Measurements from ENCODE around the gene REEP2. TPM values are rescaled to one million over a fixed set of nuclear protein-coding genes. Genes with fewer than 3 reads are reported as not detected.

The REEP2 gene
- total RNA-seq, 1 experiment from 2014 or later, result 49.0 TPM

DNA sequence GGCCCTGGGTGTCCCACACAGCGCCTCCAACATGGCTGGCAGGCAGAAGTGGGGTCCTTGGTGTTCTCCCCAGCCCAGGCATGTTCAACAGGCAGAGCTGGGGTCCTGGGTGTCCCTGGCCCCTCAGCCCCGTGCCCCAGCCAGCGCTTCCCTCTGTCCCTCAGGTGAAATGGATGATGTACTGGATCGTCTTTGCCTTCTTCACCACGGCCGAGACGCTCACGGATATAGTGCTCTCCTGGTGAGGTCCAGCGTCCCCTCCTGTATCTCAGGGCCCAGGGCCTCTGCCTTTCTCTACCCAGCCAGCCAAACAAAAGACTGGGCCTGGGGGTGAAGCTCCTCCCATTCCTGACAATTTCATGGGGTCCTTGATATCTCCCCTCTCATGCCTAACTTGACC lies 2.4 kb downstream of the REEP2 start:
- Histone ChIP-seq H3K4me1 (ENCODE audit: insufficient read depth, low read length) (peaks cover 4% of the 10 kb centered on the region; the same call in 1 of the 2 replicates), H2BK15ac (ENCODE audit: low read depth, low read length) (no peak overlapping the region), H2AFZ (ENCODE audit: low read length) (no peak overlapping the region), H2AK5ac (ENCODE audit: insufficient read length, low read length) (no peak overlapping the region), H3K4ac (ENCODE audit: low read depth, low read length) (no peak overlapping the region), H2BK5ac (ENCODE audit: insufficient read length, low read length) (no peak overlapping the region), H3K4me2 (ENCODE audit: insufficient read depth, insufficient read length, low read length) (no peak overlapping the region), H3T11ph (ENCODE audit: low read length) (no peak overlapping the region), H3K23me2 (ENCODE audit: insufficient read length, low read depth, low read length, poor library complexity, severe bottlenecking) (peaks cover 5% of the 10 kb centered on the region), H3K27me3 (ENCODE audit: insufficient read depth, low read length) (no peaks in the 10 kb centered on the region), H3K56ac (ENCODE audit: insufficient read length, low read depth, low read length) (no peak overlapping the region), H3K27ac (ENCODE audit: insufficient read length, low read depth, low read length) (no peak overlapping the region), H2BK120ac (ENCODE audit: low read depth, low read length, poor library complexity, severe bottlenecking) (no peak overlapping the region), H2BK12ac (ENCODE audit: insufficient read length, low read depth, low read length) (no peak overlapping the region), H3K14ac (ENCODE audit: insufficient read depth, low read length) (no peak overlapping the region), H4K5ac (ENCODE audit: insufficient read length, low read depth, low read length) (no peak overlapping the region), H3K79me1 (ENCODE audit: insufficient read depth, low read depth, low read length, poor library complexity, severe bottlenecking) (no peaks in the 10 kb centered on the region), H4K91ac (ENCODE audit: insufficient read length, low read depth, low read length) (no peak overlapping the region), H3K9me3 (ENCODE audit: control insufficient read depth, low read depth, low read length) (no peaks in the 10 kb centered on the region), H3K9ac (ENCODE audit: extremely low read depth, insufficient read length, low read length) (no peak overlapping the region), H4K8ac (replicated peaks; ENCODE audit: insufficient read length, low read depth, low read length) (no peak overlapping the region), H3K18ac (ENCODE audit: insufficient read length, low read depth, low read length) (no peak overlapping the region), H3K79me2 (ENCODE audit: insufficient read depth, low read length) (no peaks in the 10 kb centered on the region), H4K20me1 (ENCODE audit: control insufficient read depth, insufficient read depth, insufficient read length) (no peaks in the 10 kb centered on the region), H2BK20ac (ENCODE audit: low read depth, low read length, poor library complexity, severe bottlenecking) (no peak overlapping the region), H3K23ac (ENCODE audit: insufficient read length, low read depth, low read length) (no peak overlapping the region)
- peaks cover 19 to 28% of the 10 kb centered on the region in 2 experiments for H3K4me1 Mint-ChIP-seq
- no peaks in the 10 kb centered on the region for H3K27me3 Mint-ChIP-seq (ENCODE audit: low read depth)
- H3K36me3 Mint-ChIP-seq (ENCODE audit: insufficient read depth in 1 of 3, low read depth in 3 of 3), result peaks cover 0 to 23% (median 20%) of the 10 kb centered on the region in 3 experiments; a peak in 6 of 7 replicates
- H3K9me3 Mint-ChIP-seq, result no peaks in the 10 kb centered on the region; a peak in 1 of 5 replicates
- no peak for DNase-seq
- TF ChIP-seq CTCF (conservative IDR thresholded peaks at IDR 0.05), result no peak
- peak overlapping the region in 1 of 2 experiments; percentile 38; a peak in 1 of 5 replicates for H3K4me3 Mint-ChIP-seq
- no CpG with 5 or more reads among the region's 9 CpGs for WGBS (ENCODE audit: extremely low coverage, insufficient read length, low lambda C conversion rate)
- no peak overlapping the region for H3K27ac Mint-ChIP-seq

All from H9 (cell line).